Gastroesophageal sphincter (tissue), 3 donors: ENCODE results near the gene DNAAF8.

Source experiments
- POLR2A ChIP-seq, 2 donors: fragments of 450-650 bp; IDR thresholded peaks; one replicate each; pipeline ENCODE4 v1.6.1; 2017; ENCODE audit warnings: antibody characterized with exemption in 2 of 2, mild to moderate bottlenecking in 2 of 2, moderate library complexity in 1 of 2
- TF ChIP-seq, protein P1 (sequence below), 4 experiments: fragments of 200-600 bp in 2 of 4; fragments of 450-650 bp in 2 of 4; sonication (generic) in 1 of 4; IDR thresholded peaks; one replicate each; pipeline ENCODE4 v1.5.1; 2017 to 2019; ENCODE audit warnings: antibody characterized with exemption in 4 of 4, mild to moderate bottlenecking in 2 of 4, moderate library complexity in 2 of 4

DNA sequence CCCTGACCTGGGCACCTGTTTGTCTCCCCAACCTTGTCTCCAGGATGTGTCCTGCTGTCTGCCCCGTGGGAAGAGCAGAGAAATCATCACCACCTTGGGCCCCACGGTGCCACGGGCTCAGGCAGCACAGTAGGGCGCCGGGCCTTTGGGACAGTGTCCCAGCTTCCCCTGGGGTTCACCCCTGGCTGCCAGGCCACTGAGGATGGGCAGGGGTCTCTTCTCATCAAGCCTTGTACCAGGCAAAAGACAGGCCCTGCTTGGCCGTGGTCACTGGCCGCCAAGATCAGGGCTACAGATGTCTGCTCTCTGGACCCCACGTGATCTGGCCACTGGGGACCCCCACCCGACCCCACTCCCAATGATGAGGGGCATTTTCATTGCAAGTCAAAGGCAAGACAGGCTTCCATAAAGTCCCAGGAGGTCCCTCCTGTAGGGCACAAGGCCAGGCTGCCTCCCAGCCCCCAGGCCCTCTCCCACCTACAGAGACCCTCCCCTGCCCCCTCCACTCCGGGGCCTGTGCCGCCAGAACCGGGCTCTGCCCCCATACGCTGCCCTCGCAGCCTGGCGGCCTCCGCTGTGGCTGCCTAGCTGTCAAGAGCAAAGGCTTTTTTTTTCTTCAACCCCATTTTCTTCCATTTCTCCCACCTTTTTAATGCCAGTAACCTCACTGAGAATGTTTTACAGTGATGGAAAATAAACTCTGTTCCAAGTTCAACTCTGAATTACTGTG is 14.5 kb downstream of the DNAAF8 start:
- TF ChIP-seq POLR2A (IDR thresholded peaks at IDR 0.05) = no peak
- TF ChIP-seq, protein P1, sequence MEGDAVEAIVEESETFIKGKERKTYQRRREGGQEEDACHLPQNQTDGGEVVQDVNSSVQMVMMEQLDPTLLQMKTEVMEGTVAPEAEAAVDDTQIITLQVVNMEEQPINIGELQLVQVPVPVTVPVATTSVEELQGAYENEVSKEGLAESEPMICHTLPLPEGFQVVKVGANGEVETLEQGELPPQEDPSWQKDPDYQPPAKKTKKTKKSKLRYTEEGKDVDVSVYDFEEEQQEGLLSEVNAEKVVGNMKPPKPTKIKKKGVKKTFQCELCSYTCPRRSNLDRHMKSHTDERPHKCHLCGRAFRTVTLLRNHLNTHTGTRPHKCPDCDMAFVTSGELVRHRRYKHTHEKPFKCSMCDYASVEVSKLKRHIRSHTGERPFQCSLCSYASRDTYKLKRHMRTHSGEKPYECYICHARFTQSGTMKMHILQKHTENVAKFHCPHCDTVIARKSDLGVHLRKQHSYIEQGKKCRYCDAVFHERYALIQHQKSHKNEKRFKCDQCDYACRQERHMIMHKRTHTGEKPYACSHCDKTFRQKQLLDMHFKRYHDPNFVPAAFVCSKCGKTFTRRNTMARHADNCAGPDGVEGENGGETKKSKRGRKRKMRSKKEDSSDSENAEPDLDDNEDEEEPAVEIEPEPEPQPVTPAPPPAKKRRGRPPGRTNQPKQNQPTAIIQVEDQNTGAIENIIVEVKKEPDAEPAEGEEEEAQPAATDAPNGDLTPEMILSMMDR (IDR thresholded peaks at IDR 0.05) = no peak
